Thyroid gland (tissue), 4 donors: ENCODE results near the gene EHMT1. TPM values are rescaled to one million over a fixed set of nuclear protein-coding genes. Genes with fewer than 3 reads are reported as not detected.

Source experiments
- DNase-seq, 2 donors: peaks; one replicate each; pipeline ENCODE4 v3.0.0-alpha.2; 2019
- H3K27ac ChIP-seq, 3 donors: fragments of 200-600 bp; sonication (generic); 1 replicate in 2 of 3; 2 replicates in 1 of 3; pipeline ENCODE4 v1.5.1; 2016 to 2019; ENCODE audit warnings: mild to moderate bottlenecking in 1 of 3, moderate library complexity in 1 of 3
- H3K27me3 ChIP-seq: fragments of 200-600 bp; sonication (generic); one replicate; pipeline ENCODE4 v1.5.1; 2019
- H3K36me3 ChIP-seq, 2 donors: fragments of 200-600 bp; sonication (generic); one replicate each; pipeline ENCODE4 v1.5.1; 2016 to 2019
- H3K4me1 ChIP-seq, 2 donors: fragments of 200-600 bp; sonication (generic); one replicate each; pipeline ENCODE4 v1.5.1; 2017 to 2019
- H3K4me3 ChIP-seq, 3 donors: fragments of 200-600 bp; sonication (generic); replicated peaks in 1 of 3; 1 replicate in 2 of 3; 2 replicates in 1 of 3; pipeline ENCODE4 v1.5.1; 2016; ENCODE audit warnings: mild to moderate bottlenecking in 1 of 3
- H3K9me3 ChIP-seq: fragments of 200-600 bp; sonication (generic); one replicate; pipeline ENCODE4 v1.5.1; 2017
- CTCF ChIP-seq, 6 experiments: fragments of 200-600 bp in 3 of 6; fragments of 450-650 bp in 3 of 6; sonication (generic) in 3 of 6; IDR thresholded peaks; one replicate each; pipeline ENCODE4 v1.5.1; 2016 to 2019; ENCODE audit warnings: antibody characterized with exemption in 6 of 6, mild to moderate bottlenecking in 2 of 6, inconsistent platforms in 1 of 6, moderate library complexity in 1 of 6
- POLR2A ChIP-seq, 2 donors: fragments of 450-650 bp; IDR thresholded peaks; one replicate each; pipeline ENCODE4 v1.6.1; 2017; ENCODE audit warnings: antibody characterized with exemption in 2 of 2, mild to moderate bottlenecking in 2 of 2, moderate library complexity in 1 of 2
- WGBS, 2 donors: methylation state at CpG; one replicate each; pipeline ENCODE4 v1.1.5; 2017; 5-methylcytosine and 5-hydroxymethylcytosine counted together
- intact Hi-C: fragments of 100-400 bp; cut with DNase I; formaldehyde crosslinking; loops from one replicate; pipeline ENCODE4 v1.15.1; 2023
- total RNA-seq, 4 donors: library from RNA; depleted of rRNA; stranded (reverse); fragments of >200 nt; gene quantifications; one replicate each; pipeline ENCODE4 v1.2.3, GENCODE V29; 2016

Gene EHMT1
- total RNA-seq, 4 donors from 2014 or later, result 56.8 to 99.5 (median 94.4) TPM

- peaks cover 13 to 31% of the 10 kb centered on the region in 2 donors for H3K36me3 ChIP-seq
- H3K4me3 ChIP-seq, result no peak overlapping the region
- peaks cover 14 to 39% of the 10 kb centered on the region in 2 donors for H3K4me1 ChIP-seq
- WGBS, 2 donors, result 90 to 99% methylated on average over 9 of the region's 9 CpGs
- H3K27me3 ChIP-seq, result no peaks in the 10 kb centered on the region
- H3K9me3 ChIP-seq, result no peaks in the 10 kb centered on the region
- intact Hi-C loops, result loop anchor here (10.0 kb wide), 1 partner anchor 87 kb away; no protein-coding TSS in a partner anchor
- no peak for TF ChIP-seq POLR2A (IDR thresholded peaks at IDR 0.05)
- no peak for TF ChIP-seq CTCF (IDR thresholded peaks at IDR 0.05)
- peak overlapping the region in 1 of 3 donors; percentile 65 for H3K27ac ChIP-seq
- DNase-seq, result no peak
These were observed 143.0 kb downstream of the EHMT1 start for GRCh38 chr9:137761793-137762192.

- peak; percentile 33 to 41 for DNase-seq
- peaks cover 18 to 31% of the 10 kb centered on the region in 2 donors for H3K36me3 ChIP-seq
- H3K9me3 ChIP-seq, result no peaks in the 10 kb centered on the region
- TF ChIP-seq CTCF (IDR thresholded peaks at IDR 0.05) (no peak), POLR2A (IDR thresholded peaks at IDR 0.05) (no peak)
- H3K27me3 ChIP-seq, result no peaks in the 10 kb centered on the region
- no peak overlapping the region for H3K4me3 ChIP-seq
- intact Hi-C loops, result loop anchor here (10.0 kb wide), 1 partner anchor 88 kb away; no protein-coding TSS in a partner anchor
- 83% methylated on average over 21 of the region's 21 CpGs for WGBS, 2 donors
- H3K4me1 ChIP-seq, result peaks cover 14 to 39% of the 10 kb centered on the region in 2 donors
- peak overlapping the region in 2 of 3 donors; percentile 42 to 65 for H3K27ac ChIP-seq
These were observed 143.7 kb downstream of the EHMT1 start for GRCh38 chr9:137762414-137763061.

GRCh38 chr9:137763271-137763955 is 144.6 kb downstream of the EHMT1 start:
- Histone ChIP-seq H3K4me3 (no peak overlapping the region), H3K27me3 (no peaks in the 10 kb centered on the region), H3K36me3 (peaks cover 10 to 24% of the 10 kb centered on the region in 2 donors), H3K27ac (peak overlapping the region in 2 of 3 donors; percentile 59 to 65), H3K9me3 (no peaks in the 10 kb centered on the region), H3K4me1 (peaks cover 14 to 39% of the 10 kb centered on the region in 2 donors)
- DNase-seq, result peak; percentile 89
- 58 to 78% methylated on average over 12 to 28 of the region's 29 CpGs for WGBS, 2 donors
- intact Hi-C loops, result loop anchor here (10.0 kb wide), 1 partner anchor 89 kb away; no protein-coding TSS in a partner anchor
- no peak for TF ChIP-seq POLR2A (IDR thresholded peaks at IDR 0.05)
- no peak for TF ChIP-seq CTCF (IDR thresholded peaks at IDR 0.05)

- TF ChIP-seq POLR2A (IDR thresholded peaks at IDR 0.05) (no peak), CTCF (IDR thresholded peaks at IDR 0.05) (no peak)
- H3K4me1 ChIP-seq, result peaks cover 14 to 39% of the 10 kb centered on the region in 2 donors
- no peak overlapping the region for H3K4me3 ChIP-seq
- DNase-seq, result no peak
- 95% methylated on average over 17 of the region's 17 CpGs for WGBS, 2 donors
- no peaks in the 10 kb centered on the region for H3K27me3 ChIP-seq
- no peaks in the 10 kb centered on the region for H3K9me3 ChIP-seq
- intact Hi-C loops, result loop anchor here (10.0 kb wide), 1 partner anchor 89 kb away; no protein-coding TSS in a partner anchor
- peaks cover 10 to 21% of the 10 kb centered on the region in 2 donors for H3K36me3 ChIP-seq
- H3K27ac ChIP-seq, result peak overlapping the region in 2 of 3 donors; percentile 34 to 59
These were observed 145.4 kb downstream of the EHMT1 start for GRCh38 chr9:137764171-137764671.
